K562 (cell line): ENCODE data around the gene AIFM3.

ENCODE experiments used
- ARID2 ChIP-seq: fragments of 450-650 bp; IDR thresholded peaks from 2 replicates; pipeline ENCODE4 v1.6.1; 2017; ENCODE audit warnings: antibody characterized with exemption, mild to moderate bottlenecking
- BMI1 ChIP-seq: fragments of 150-350 bp; IDR thresholded peaks from 2 replicates; pipeline ENCODE4 v1.6.1; 2014; ENCODE audit warnings: low read length
- CTCF ChIP-seq, 3 experiments: IDR thresholded peaks in 2 of 3; conservative IDR thresholded peaks in 1 of 3; 2 replicates each; pipeline ENCODE4 v1.5.1; 2011 to 2012; ENCODE audit warnings: low read length in 3 of 3, mild to moderate bottlenecking in 3 of 3, control low read depth in 2 of 3, improper control_type of control experiment in 1 of 3, inconsistent platforms in 1 of 3, low read depth in 1 of 3, mixed read lengths in 1 of 3, moderate library complexity in 1 of 3; ENCODE audit not compliant: insufficient read depth in 2 of 3
- HCFC1 ChIP-seq: IDR thresholded peaks from 2 replicates; pipeline ENCODE4 v1.6.1; 2012; ENCODE audit warnings: low read depth, low read length, improper control_type of control experiment
- HDAC1 ChIP-seq, 2 experiments: fragments of 450-650 bp; IDR thresholded peaks; 2 replicates each; pipeline ENCODE4 v1.6.1; 2016 to 2017; ENCODE audit warnings: inconsistent platforms in 1 of 2, mild to moderate bottlenecking in 1 of 2, moderate library complexity in 1 of 2
- HDGF ChIP-seq: fragments of 450-650 bp; IDR thresholded peaks from 2 replicates; pipeline ENCODE4 v1.6.1; 2016
- MED1 ChIP-seq: sonication (generic); formaldehyde crosslinking; IDR thresholded peaks from 2 replicates; pipeline ENCODE4 v1.8.1; 2023; ENCODE audit warnings: missing genetic modification reagents, borderline replicate concordance
- SREBF1 ChIP-seq: fragments of 150-350 bp; IDR thresholded peaks from 2 replicates; pipeline ENCODE4 v1.6.1; 2014; ENCODE audit warnings: antibody characterized with exemption, low read depth, low read length, borderline replicate concordance
- TCF7 ChIP-seq: sonication (generic); IDR thresholded peaks from 2 replicates; pipeline ENCODE4 v1.6.1; 2016; ENCODE audit warnings: antibody characterized with exemption, borderline replicate concordance
- ZBTB33 ChIP-seq: sonication (generic); formaldehyde crosslinking; IDR thresholded peaks from 2 replicates; pipeline ENCODE4 v1.8.1; 2023; ENCODE audit warnings: mild to moderate bottlenecking, missing genetic modification reagents

- no peak for TF ChIP-seq TCF7
- no peak for TF ChIP-seq BMI1
- TF ChIP-seq ZBTB33 (CRISPR knock-in tag): no peak
- peak; percentile 50 to 73 (median 68) for TF ChIP-seq CTCF (IDR thresholded peaks at IDR 0.05 in 2 of 3, conservative IDR thresholded peaks at IDR 0.05 in 1 of 3; ENCODE audit: insufficient read depth in 2 of 3, low read depth in 1 of 3, low read length in 3 of 3)
- no peak for TF ChIP-seq ARID2
- no peak for TF ChIP-seq HCFC1
- no peak for TF ChIP-seq MED1 (CRISPR knock-in tag)
- TF ChIP-seq HDAC1 (IDR thresholded peaks at IDR 0.05): no peak
- TF ChIP-seq SREBF1: no peak
- TF ChIP-seq HDGF: no peak
These were observed 56.0 kb downstream of the AIFM3 start for GRCh38 chr22:21022955-21023614.
